ENCODE results near the gene LRP8. TPM values are rescaled to one million over a fixed set of nuclear protein-coding genes. Genes with fewer than 3 reads are reported as not detected.

The LRP8 gene
- total and polyA plus RNA-seq, 2 experiments from 2014 or later = 2.4 to 2.7 TPM

GRCh38 chr1:53294567-53294966 is 33.3 kb downstream of the LRP8 start:
- Histone ChIP-seq H3K79me2 (no peaks in the 10 kb centered on the region), H3K27ac (no peak overlapping the region), H3K36me3 (replicated peaks; ENCODE audit: insufficient read depth, low read depth) (no peaks in the 10 kb centered on the region), H3K4me2 (no peak overlapping the region), H2AFZ (no peak overlapping the region), H3K9me3 (ENCODE audit: low read depth) (no peaks in the 10 kb centered on the region), H3K27me3 (no peaks in the 10 kb centered on the region), H4K20me1 (ENCODE audit: insufficient read depth, poor library complexity, severe bottlenecking) (no peaks in the 10 kb centered on the region), H3K4me1 (ENCODE audit: insufficient read depth) (peaks cover 19% of the 10 kb centered on the region), H3K9me2 (replicated peaks; ENCODE audit: insufficient read depth) (no peaks in the 10 kb centered on the region), H3K4me3 (no peak overlapping the region)
- DNase-seq (ENCODE audit: low spot score) = peak; percentile 23
- 80% methylated on average over 9 of the region's 9 CpGs for WGBS (ENCODE audit: low lambda C conversion rate, missing lambda C conversion rate)
- no peak for TF ChIP-seq EZH2phosphoT487 (IDR thresholded peaks at IDR 0.05; ENCODE audit: low read depth, severe bottlenecking, unreplicated experiment)
- TF ChIP-seq CTCF (IDR thresholded peaks at IDR 0.05; ENCODE audit: poor library complexity) = no peak
- no peak for TF ChIP-seq EZH2 (IDR thresholded peaks at IDR 0.05; ENCODE audit: borderline replicate concordance)

- TF ChIP-seq EZH2phosphoT487 (IDR thresholded peaks at IDR 0.05; ENCODE audit: low read depth, severe bottlenecking, unreplicated experiment) (no peak), CTCF (IDR thresholded peaks at IDR 0.05; ENCODE audit: poor library complexity) (no peak), EZH2 (IDR thresholded peaks at IDR 0.05; ENCODE audit: borderline replicate concordance) (no peak)
- H3K79me2 ChIP-seq = no peaks in the 10 kb centered on the region
- no peak overlapping the region for H3K27ac ChIP-seq
- no peaks in the 10 kb centered on the region for H3K27me3 ChIP-seq
- no peak for DNase-seq (ENCODE audit: low spot score)
- H3K9me3 ChIP-seq (ENCODE audit: low read depth) = no peaks in the 10 kb centered on the region
- no peaks in the 10 kb centered on the region for H3K9me2 ChIP-seq (replicated peaks; ENCODE audit: insufficient read depth)
- peaks cover 19% of the 10 kb centered on the region for H3K4me1 ChIP-seq (ENCODE audit: insufficient read depth)
- WGBS (ENCODE audit: low lambda C conversion rate, missing lambda C conversion rate) = 93% methylated on average over 3 of the region's 3 CpGs
- no peaks in the 10 kb centered on the region for H3K36me3 ChIP-seq (replicated peaks; ENCODE audit: insufficient read depth, low read depth)
- no peaks in the 10 kb centered on the region for H4K20me1 ChIP-seq (ENCODE audit: insufficient read depth, poor library complexity, severe bottlenecking)
- H3K4me3 ChIP-seq = no peak overlapping the region
- H3K4me2 ChIP-seq = no peak overlapping the region
- H2AFZ ChIP-seq = no peak overlapping the region
Observed at GRCh38 chr1:53294061-53294460, 33.8 kb downstream of the LRP8 start.

- no peaks in the 10 kb centered on the region for H3K27me3 ChIP-seq
- H3K4me1 ChIP-seq (ENCODE audit: insufficient read depth) = peaks cover 19% of the 10 kb centered on the region
- no peaks in the 10 kb centered on the region for H4K20me1 ChIP-seq (ENCODE audit: insufficient read depth, poor library complexity, severe bottlenecking)
- H3K27ac ChIP-seq = no peak overlapping the region
- no peak for DNase-seq (ENCODE audit: low spot score)
- H3K4me3 ChIP-seq = no peak overlapping the region
- no peak overlapping the region for H2AFZ ChIP-seq
- no peaks in the 10 kb centered on the region for H3K9me3 ChIP-seq (ENCODE audit: low read depth)
- WGBS (ENCODE audit: low lambda C conversion rate, missing lambda C conversion rate) = 86% methylated on average over 2 of the region's 2 CpGs
- TF ChIP-seq CTCF (IDR thresholded peaks at IDR 0.05; ENCODE audit: poor library complexity) = no peak
- TF ChIP-seq EZH2phosphoT487 (IDR thresholded peaks at IDR 0.05; ENCODE audit: low read depth, severe bottlenecking, unreplicated experiment) = no peak
- TF ChIP-seq EZH2 (IDR thresholded peaks at IDR 0.05; ENCODE audit: borderline replicate concordance) = no peak
- no peaks in the 10 kb centered on the region for H3K36me3 ChIP-seq (replicated peaks; ENCODE audit: insufficient read depth, low read depth)
- no peak overlapping the region for H3K4me2 ChIP-seq
- H3K9me2 ChIP-seq (replicated peaks; ENCODE audit: insufficient read depth) = no peaks in the 10 kb centered on the region
- H3K79me2 ChIP-seq = no peaks in the 10 kb centered on the region
Observed at GRCh38 chr1:53293123-53293522, 34.7 kb downstream of the LRP8 start.

GRCh38 chr1:53292690-53293089 is 35.2 kb downstream of the LRP8 start:
- Histone ChIP-seq H4K20me1 (ENCODE audit: insufficient read depth, poor library complexity, severe bottlenecking) (no peaks in the 10 kb centered on the region), H3K36me3 (replicated peaks; ENCODE audit: insufficient read depth, low read depth) (no peaks in the 10 kb centered on the region), H2AFZ (no peak overlapping the region), H3K4me3 (no peak overlapping the region), H3K27ac (no peak overlapping the region), H3K79me2 (no peaks in the 10 kb centered on the region), H3K4me2 (no peak overlapping the region), H3K9me3 (ENCODE audit: low read depth) (no peaks in the 10 kb centered on the region), H3K27me3 (no peaks in the 10 kb centered on the region), H3K4me1 (ENCODE audit: insufficient read depth) (peaks cover 19% of the 10 kb centered on the region), H3K9me2 (replicated peaks; ENCODE audit: insufficient read depth) (no peaks in the 10 kb centered on the region)
- no peak for TF ChIP-seq EZH2phosphoT487 (IDR thresholded peaks at IDR 0.05; ENCODE audit: low read depth, severe bottlenecking, unreplicated experiment)
- no peak for TF ChIP-seq CTCF (IDR thresholded peaks at IDR 0.05; ENCODE audit: poor library complexity)
- no peak for TF ChIP-seq EZH2 (IDR thresholded peaks at IDR 0.05; ENCODE audit: borderline replicate concordance)
- WGBS (ENCODE audit: low lambda C conversion rate, missing lambda C conversion rate) = 80% methylated on average over 2 of the region's 2 CpGs
- no peak for DNase-seq (ENCODE audit: low spot score)

Data from hepatocyte (in vitro differentiated cells).